LNCAP (cell line): ENCODE data around the gene CAMTA1.

Experiments used
- CTCF ChIP-seq: fragments of 450-650 bp; IDR thresholded peaks from 2 replicates; pipeline ENCODE4 v1.5.1; 2017; ENCODE audit warnings: mild to moderate bottlenecking

Gene CAMTA1

GRCh38 chr1:7459914-7460313 lies 674.7 kb downstream of the CAMTA1 start:
- no peak for TF ChIP-seq CTCF

- no peak for TF ChIP-seq CTCF
Measured at GRCh38 chr1:7460807-7461206, 675.6 kb downstream of the CAMTA1 start.

GRCh38 chr1:7462617-7463016 lies 677.4 kb downstream of the CAMTA1 start:
- no peak for TF ChIP-seq CTCF

- no peak for TF ChIP-seq CTCF
Measured at GRCh38 chr1:7463526-7463925, 678.3 kb downstream of the CAMTA1 start.

GRCh38 chr1:7464736-7465135 lies 679.5 kb downstream of the CAMTA1 start:
- no peak for TF ChIP-seq CTCF

- no peak for TF ChIP-seq CTCF
Measured at GRCh38 chr1:7467476-7468175, 682.4 kb downstream of the CAMTA1 start.

- no peak for TF ChIP-seq CTCF
Measured at GRCh38 chr1:7468248-7468647, 683.0 kb downstream of the CAMTA1 start.
